ENCODE results near the gene SSBP2.

Gene SSBP2

DNA sequence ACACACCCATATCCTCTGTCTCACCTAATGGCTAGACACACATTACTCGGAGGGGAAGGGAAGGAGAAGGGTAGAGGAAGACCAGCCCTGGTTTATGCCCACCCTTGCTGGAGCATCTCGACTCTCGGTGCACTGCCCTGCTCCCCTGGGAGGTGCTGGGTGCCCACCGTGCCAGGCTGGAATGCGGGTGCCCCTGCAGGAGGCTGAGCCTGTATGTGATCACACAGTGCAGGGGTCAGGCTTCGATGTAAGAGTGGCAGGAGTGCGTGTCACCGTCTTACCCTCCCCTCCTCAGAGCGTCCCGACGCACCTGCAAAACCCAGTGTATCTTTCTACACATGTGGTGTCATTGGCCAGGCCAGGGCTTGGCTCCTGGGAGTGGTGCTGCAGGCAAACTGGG lies 349.6 kb downstream of the SSBP2 start:
- no peak for DNase-seq (ENCODE audit: low read depth)

DNA sequence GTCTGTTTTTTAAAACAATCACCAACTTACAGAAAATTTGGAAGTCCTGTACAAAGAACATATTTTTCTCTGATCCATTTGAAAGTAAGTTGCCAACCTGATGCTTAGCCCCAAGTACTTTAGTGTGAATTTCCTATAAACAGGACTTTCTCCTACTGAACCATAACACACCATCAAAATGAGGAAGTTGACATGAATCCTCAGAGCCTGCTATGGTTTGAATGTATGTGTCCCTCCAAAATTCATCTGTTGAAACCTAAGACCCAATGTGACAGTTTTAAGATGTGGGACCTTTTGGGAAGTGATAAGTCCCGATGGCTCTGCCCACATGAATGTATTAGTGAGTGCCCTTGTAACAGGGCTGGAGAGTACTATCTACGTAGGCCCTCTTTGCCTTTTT lies 350.5 kb downstream of the SSBP2 start:
- TF ChIP-seq, protein P1, sequence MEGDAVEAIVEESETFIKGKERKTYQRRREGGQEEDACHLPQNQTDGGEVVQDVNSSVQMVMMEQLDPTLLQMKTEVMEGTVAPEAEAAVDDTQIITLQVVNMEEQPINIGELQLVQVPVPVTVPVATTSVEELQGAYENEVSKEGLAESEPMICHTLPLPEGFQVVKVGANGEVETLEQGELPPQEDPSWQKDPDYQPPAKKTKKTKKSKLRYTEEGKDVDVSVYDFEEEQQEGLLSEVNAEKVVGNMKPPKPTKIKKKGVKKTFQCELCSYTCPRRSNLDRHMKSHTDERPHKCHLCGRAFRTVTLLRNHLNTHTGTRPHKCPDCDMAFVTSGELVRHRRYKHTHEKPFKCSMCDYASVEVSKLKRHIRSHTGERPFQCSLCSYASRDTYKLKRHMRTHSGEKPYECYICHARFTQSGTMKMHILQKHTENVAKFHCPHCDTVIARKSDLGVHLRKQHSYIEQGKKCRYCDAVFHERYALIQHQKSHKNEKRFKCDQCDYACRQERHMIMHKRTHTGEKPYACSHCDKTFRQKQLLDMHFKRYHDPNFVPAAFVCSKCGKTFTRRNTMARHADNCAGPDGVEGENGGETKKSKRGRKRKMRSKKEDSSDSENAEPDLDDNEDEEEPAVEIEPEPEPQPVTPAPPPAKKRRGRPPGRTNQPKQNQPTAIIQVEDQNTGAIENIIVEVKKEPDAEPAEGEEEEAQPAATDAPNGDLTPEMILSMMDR (IDR thresholded peaks at IDR 0.05; ENCODE audit: low read depth, low read length, missing control alignments), result no peak
- H3K4me3 ChIP-seq (ENCODE audit: low read depth, low read length), result no peak overlapping the region
- no peak for DNase-seq (ENCODE audit: low read depth)

More for the DNA sequence above, 349.6 kb downstream of the SSBP2 start:
- TF ChIP-seq, protein P1 (IDR thresholded peaks at IDR 0.05; ENCODE audit: low read depth, low read length, missing control alignments), result no peak
- no peak overlapping the region for H3K4me3 ChIP-seq (ENCODE audit: low read depth, low read length)

DNA sequence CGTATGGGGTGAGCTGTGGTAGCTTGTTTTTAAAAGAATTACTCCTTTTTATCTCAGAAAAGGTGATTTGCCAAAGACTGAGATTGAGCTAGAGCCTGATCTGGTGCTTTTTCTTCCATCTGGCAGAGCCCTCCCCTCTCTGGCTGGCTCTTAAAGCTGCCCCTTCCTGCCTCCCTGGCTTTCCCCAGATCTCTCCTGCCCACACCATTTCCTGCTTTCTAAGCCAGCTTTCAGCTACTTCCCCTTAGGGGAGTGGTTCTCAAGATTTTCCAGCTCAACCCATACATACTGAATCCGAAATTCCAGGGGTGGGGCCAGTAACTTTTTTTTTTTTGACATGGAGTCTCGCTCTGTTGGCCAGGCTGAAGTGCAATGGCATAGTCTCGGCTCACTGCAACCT lies 352.2 kb downstream of the SSBP2 start:
- no peak for DNase-seq (ENCODE audit: low read depth)
- no peak overlapping the region for H3K4me3 ChIP-seq (ENCODE audit: low read depth, low read length)
- TF ChIP-seq, protein P1 (IDR thresholded peaks at IDR 0.05; ENCODE audit: low read depth, low read length, missing control alignments), result no peak

DNA sequence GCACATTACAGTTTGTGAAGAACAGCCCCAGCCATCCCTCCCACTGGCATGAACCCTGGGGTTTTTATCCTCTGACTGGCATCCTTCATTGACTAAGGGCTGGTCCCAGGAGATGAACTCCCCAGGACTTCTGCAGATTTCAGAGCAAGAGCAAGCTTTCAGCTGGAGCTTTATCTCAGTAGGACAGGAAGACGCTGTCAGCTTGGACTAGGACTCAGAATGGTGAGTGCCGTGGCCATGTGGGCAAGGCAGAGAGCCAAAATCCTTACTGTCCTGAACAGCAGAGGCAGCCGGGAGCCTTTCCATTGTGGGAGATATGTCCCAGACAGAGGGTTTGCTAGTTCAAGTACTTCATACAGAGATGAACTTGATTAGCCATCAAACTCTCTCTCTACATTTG lies 353.7 kb downstream of the SSBP2 start:
- TF ChIP-seq, protein P1 (IDR thresholded peaks at IDR 0.05; ENCODE audit: low read depth, low read length, missing control alignments), result no peak
- DNase-seq (ENCODE audit: low read depth), result no peak
- no peak overlapping the region for H3K4me3 ChIP-seq (ENCODE audit: low read depth, low read length)

DNA sequence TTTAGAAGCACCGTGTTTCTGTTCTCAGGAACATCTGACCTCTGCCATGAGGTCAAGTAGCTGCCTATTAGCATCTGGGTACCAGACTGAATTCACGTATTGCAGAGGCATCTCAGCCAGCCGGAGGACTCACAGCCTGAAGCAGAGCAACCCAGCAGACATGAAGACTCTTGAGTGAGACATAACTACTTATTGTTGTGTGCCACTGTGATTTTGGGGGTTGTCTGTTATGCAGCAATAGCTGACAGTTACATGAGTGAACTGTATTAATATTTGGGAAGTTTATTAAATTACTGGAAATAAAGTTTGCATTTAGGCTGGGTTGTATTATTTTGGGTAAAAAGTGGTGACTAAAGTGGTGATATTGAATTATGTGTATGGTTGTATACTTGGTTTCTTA lies 355.6 kb downstream of the SSBP2 start:
- TF ChIP-seq, protein P1 (IDR thresholded peaks at IDR 0.05; ENCODE audit: low read depth, low read length, missing control alignments), result no peak
- no peak overlapping the region for H3K4me3 ChIP-seq (ENCODE audit: low read depth, low read length)
- DNase-seq (ENCODE audit: low read depth), result no peak

GRCh38 chr5:81393783-81394718 lies 356.8 kb downstream of the SSBP2 start, which contains the start of gene ACOT12:
TSS of gene ACOT12 (minus strand) at chr5:81394134. CDS start at chr5:81394114, 20 bp downstream.
- DNase-seq (ENCODE audit: low read depth), result no peak
- no peak within 1 kb of the TSS for H3K4me3 ChIP-seq (ENCODE audit: low read depth, low read length)
- TF ChIP-seq, protein P1 (IDR thresholded peaks at IDR 0.05; ENCODE audit: low read depth, low read length, missing control alignments), result no peak

- TF ChIP-seq, protein P1 (IDR thresholded peaks at IDR 0.05; ENCODE audit: low read depth, low read length, missing control alignments), result no peak
- no peak for DNase-seq (ENCODE audit: low read depth)
- H3K4me3 ChIP-seq (ENCODE audit: low read depth, low read length), result no peak overlapping the region
Observed at GRCh38 chr5:81393430-81393782, 357.5 kb downstream of the SSBP2 start.

All from GM12864 (cell line).